HG02973 (cell line): Measurements from ENCODE around the gene NFIX.

ENCODE experiments used
- ATAC-seq: cut with Tn5 transposase; IDR thresholded peaks from one replicate; pipeline ENCODE4 v1.9.1; 2021; ENCODE audit warnings: moderate library complexity; ENCODE audit not compliant: unreplicated experiment

The NFIX gene

DNA sequence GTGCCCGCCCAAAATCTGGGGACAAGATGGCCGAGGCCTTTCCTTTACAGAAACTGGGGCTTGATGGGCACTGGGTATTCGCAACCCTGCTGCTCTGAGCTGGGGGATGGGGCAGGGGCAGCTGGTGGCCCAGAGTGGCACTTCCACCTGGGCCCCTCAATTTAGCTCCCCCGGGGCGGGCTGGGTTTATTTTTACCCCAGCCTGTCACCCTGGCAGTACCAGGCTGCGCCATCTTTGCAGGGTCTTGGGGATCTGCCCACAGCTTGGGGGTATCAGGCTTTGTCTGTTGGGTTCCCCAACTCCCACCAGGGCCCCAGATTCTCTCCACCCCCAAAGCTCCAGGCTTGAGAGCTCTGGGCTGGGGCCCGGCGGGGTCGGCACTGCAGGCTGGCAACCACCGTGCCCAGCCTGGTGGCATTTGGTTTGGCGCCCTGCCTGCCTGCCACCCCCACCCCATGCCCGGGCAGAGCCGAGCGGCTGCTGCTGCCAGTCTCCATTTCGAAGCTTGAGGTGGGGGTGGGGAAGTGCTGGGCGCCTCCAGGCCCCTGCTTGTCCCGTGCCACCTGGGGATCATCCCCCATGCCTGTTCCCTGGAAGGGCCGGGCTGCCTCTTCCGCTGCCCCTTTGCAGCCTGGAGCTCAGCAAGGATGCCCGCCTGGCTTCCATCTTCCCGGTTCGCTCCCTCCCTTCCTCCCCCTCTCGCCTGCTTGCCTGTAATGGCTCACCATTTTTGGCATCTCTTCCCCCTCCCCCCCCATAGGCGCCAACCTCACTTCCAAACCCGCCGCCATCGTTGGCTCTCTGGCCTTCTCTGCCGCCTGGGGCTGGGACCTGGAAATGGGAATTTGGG lies 11.4 kb downstream of the NFIX start:
- no peak for ATAC-seq

GRCh38 chr19:13007292-13008045 lies 12.2 kb downstream of the NFIX start:
- ATAC-seq: no peak

DNA sequence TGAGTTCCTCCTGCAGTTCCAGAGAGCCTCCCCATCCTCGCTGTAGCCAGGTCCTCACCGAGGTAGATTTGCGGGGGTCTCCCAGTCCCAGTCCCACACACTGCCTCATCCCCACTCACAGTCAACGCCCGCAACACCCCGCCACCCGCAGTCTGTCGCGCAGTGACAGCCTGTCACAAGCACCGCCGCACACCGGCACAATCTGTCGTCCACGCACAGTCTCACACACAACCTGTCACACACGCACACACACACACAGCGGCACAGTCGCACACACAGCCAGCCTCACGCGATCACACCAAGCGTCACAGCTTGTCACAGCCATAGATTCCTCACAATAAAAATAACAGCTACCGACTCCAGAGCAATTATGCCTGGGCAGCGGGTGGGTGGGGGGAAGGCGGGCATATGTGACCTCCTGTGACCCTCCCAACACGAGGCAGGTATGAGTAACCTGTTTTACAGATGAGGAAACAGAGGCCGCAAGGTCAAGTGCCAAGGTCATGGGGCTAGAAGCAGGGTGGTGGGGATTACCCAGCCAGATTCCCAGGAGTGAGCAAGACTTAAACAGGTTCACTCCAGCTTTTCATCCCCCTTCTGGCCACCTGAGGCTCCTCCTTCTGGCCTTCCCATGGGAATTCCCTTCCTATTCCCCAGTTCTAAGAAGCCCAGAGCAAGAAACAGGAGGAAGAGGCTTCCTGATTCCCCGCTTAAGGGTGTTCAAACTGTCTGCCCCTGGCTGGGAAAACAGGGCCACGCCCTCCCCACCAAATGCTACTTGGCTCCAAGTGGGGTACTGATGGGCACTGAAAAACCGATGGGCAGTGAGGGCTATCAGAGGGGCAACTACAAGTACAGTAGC lies 13.9 kb downstream of the NFIX start:
- no peak for ATAC-seq

- ATAC-seq: no peak
These were observed 15.0 kb downstream of the NFIX start for GRCh38 chr19:13010038-13010991.

- ATAC-seq: no peak
These were observed 15.8 kb downstream of the NFIX start for GRCh38 chr19:13010992-13011652.

DNA sequence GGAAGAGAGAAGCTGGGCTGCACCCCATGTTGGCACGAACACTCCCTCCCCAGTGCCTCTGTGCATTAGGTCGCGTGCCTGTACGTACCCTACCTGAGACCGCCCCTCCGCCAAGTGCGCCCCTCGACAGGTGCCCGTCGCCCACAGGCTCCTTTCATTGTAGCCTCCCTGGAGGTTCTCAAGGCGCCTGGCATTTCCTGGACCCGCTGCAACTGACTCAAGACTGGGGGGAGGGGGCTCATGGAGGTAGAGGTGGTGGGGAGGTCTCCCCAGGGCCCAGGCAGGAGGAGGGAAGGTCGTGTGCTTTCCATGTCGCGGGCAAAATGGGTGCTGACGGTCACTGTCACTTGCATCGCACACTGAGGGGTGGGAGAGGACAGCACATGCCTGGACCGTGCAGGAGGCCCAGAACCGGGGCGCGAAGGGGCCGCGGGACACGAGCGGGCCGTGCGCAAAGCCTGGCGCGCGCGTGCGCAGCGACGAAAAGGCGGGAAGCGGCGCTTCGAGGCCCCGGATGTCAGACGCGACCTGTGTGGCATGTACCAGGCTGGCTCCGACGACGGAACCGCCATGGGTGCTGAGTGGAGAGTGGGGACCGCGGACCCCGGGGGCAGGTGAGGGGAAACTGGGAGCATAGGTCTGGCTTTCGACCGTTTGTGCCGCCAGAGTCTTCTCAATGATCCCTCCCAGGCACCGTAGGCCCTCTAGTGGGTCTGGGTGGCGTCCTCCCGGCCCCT lies 16.5 kb downstream of the NFIX start:
- no peak for ATAC-seq

- ATAC-seq: no peak
These were observed 17.1 kb downstream of the NFIX start for GRCh38 chr19:13012390-13012689.

GRCh38 chr19:13012690-13013608 lies 17.7 kb downstream of the NFIX start:
- ATAC-seq: no peak

DNA sequence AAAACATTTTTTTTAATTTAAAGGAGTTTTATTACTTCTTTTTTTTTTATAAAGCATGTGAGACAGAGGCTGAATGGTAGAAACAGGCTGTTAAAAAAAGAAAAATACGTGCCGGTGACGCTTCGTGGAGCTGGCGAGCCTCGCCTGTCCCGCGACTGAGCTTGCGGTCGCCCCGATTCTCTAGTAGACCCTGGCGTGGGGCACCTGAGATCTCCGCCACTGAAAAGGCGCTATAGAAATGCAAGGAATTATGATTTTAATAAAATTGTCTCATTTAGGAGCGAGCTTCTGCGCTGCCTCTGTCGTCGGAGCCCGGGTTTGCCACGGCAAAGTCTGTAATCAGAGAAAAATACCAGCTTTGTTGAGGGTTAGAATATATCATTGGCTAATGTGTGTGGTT lies 18.4 kb downstream of the NFIX start:
- ATAC-seq: no peak

DNA sequence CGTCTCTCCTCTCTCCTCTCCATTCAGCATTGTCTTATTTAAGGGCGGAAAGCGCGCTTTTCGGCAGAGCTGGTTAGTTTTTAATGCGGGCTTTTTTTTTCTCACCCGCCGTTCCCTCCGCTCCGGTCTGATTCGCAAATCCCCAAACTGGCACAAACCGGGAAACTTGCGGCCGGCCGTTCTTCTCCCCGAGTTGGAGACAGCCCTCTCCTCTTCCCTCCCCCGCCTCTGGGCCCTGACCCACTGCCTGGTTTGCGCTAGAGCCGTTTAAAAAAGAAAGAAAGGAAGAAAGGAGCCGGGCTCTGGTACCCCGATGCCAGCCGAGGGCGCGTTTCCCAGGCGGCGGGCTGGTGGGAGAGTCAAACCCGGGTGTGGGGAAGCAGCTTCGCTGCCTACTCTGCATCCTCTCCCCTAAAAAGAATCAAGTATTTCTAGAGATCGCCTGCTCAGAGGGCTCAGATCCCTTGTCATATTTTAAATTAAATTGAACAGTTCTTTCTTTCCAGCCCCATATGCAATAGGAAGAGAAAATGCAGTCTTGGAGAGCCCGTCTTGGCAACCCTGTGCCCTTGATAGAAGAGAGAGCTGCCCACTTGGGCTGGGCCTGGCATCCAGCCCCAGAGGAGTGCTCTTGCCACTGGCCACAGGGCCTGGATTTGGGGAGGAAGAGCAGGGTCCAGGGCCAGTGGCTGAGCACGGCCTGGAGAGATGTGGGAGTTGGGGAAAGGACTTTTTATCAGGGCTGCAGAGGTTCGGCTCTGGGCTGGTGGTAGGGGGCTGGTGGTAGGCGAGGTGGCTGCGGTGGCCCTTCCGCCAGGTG lies 19.0 kb downstream of the NFIX start:
- no peak for ATAC-seq

GRCh38 chr19:13014921-13015280 lies 19.6 kb downstream of the NFIX start:
- ATAC-seq: no peak

DNA sequence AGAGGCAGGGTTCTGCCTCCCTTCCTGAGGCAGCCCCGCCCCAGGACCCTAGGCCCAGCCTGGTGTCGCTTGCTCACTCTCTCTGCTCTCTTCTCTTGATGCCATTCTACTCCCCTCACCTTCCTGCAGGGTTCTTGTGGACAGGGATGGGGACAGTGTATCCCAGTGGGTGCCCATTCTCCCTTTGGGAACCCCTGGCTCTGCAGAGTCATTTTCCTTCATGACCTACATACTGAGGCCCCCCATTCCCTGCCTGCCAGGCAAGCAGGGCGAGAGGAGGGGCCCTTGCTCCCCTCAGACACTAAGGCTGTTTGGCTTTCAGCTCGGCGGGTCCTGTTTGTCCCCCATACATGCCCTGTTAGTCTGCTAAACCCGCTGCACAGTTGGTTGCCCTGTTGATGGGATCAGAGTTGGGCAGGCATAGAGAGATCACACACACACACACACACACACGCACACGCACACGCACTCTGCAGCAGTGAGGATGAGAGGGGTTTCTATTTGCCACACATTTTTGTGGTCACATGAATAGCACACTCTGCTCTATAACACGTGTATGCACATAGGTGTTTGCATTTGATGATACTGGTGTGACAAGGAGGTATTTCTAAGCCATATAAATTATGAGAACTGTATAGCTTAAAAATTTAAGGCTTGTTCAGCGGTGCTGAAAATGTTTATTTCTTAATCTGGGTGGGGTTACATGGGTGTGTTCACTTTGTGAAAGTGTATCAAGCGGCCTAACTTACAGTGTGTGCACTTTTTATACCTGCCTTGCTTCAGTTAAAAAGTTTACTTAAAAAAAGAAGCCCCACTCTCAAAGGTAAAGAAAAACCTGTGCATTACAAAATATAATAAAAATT lies 20.3 kb downstream of the NFIX start:
- ATAC-seq: no peak

DNA sequence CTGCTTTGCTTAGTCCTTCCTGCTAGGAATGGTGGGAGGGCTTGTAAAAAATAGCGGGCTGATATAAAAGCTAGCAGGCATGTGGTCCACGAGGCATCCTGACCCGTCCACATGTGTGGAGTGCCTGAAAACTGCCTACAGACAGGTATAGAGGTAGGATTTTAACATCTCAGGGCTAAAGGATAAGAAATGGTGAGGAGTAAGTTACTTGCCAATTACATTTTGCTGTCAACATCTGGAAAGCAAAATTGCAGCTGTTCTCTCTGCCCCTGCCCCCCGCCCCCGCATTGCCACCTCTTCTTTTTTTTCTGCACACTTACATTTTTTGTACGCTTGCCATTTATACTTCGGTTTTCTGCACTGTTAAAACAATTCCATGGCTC lies 21.0 kb downstream of the NFIX start:
- no peak for ATAC-seq

DNA sequence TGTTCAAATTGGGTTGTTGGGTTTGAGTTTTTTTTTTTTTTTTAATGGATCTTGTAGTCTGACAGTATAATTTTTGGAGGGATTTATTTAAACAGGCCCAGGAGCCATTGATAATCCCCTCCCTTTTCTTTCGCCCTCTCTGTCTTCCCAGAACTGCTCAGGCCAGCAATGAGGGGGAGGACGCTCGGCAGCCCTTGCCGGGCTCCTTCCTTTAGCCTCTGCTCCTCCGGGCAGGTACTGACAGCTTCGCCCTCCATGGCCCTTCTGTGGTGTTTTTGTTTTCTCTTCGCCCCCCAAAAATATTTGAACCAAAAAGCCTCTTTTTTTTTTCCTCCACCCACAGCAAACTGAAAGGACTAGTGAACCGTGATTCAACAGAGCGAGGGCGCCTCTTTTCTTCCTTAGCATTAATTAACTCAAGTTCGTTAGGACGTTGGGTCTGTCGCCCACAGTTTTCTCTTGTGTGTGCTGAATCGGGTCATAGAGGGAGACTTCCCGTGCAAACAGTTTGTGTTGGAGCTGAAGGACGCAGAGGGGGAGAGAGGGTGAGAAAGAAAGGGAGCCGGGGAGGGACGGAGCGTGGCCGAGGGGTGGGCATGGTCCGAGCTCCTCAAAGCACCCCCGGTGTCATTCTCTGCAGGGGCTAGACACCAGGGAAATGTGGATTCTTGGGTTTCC lies 21.5 kb downstream of the NFIX start:
- no peak for ATAC-seq

- ATAC-seq: no peak
These were observed 22.2 kb downstream of the NFIX start for GRCh38 chr19:13017306-13018034.
